Panc1 (cell line): Measurements from ENCODE around the gene ANTXR2. TPM values are rescaled to one million over a fixed set of nuclear protein-coding genes. Genes with fewer than 3 reads are reported as not detected.

ENCODE experiments used
- ATAC-seq: fragments of 200-7000 bp; cut with Tn5 transposase; 2 replicates; pipeline ENCODE4 v1.9.1; 2020; ENCODE audit warnings: mild to moderate bottlenecking, moderate library complexity
- BruUV-seq: library from RNA; stranded (reverse); fragments of 400-500 nt; replicated peaks from 2 replicates; lab custom pipeline; 2021; lab: Mats Ljungman, UMichigan
- CTCF ChIA-PET: fragments of 300-600 bp; sonication (Branson Sonifier 250); formaldehyde crosslinking; loops from one replicate; lab custom pipeline; 2022; ENCODE audit warnings: antibody characterized with exemption; lab: Charles Lee
- POLR2A ChIA-PET: fragments of 300-600 bp; sonication (Branson Sonifier 250); formaldehyde crosslinking; loops from one replicate; lab custom pipeline; 2022; ENCODE audit warnings: antibody characterized with exemption; lab: Charles Lee
- DNase-seq: peaks from one replicate; pipeline ENCODE4 v3.0.0-alpha.2; 2010; ENCODE audit warnings: low read depth, low spot score
- H3K27ac ChIP-seq: 2 replicates; pipeline ENCODE4 v1.5.1; 2011; ENCODE audit warnings: mild to moderate bottlenecking, low read length, inconsistent platforms
- H3K27me3 ChIP-seq: fragments of 200-500 bp; sonication (Bioruptor generic); 2 replicates; pipeline ENCODE4 v1.6.0; 2014; ENCODE audit warnings: low read length, inconsistent platforms; ENCODE audit not compliant: control insufficient read depth, insufficient read depth
- H3K36me3 ChIP-seq: fragments of 200-500 bp; sonication (Bioruptor generic); 2 replicates; pipeline ENCODE4 v1.5.1; 2014; ENCODE audit warnings: inconsistent platforms, mild to moderate bottlenecking, low read length, moderate library complexity; ENCODE audit not compliant: control insufficient read depth, insufficient read depth
- H3K4me1 ChIP-seq: 2 replicates; pipeline ENCODE4 v1.5.1; 2011; ENCODE audit warnings: inconsistent platforms, mild to moderate bottlenecking, low read length, moderate library complexity; ENCODE audit not compliant: control insufficient read depth, insufficient read depth
- H3K4me3 ChIP-seq, 2 experiments: 2 replicates each; pipeline ENCODE4 v1.5.1; 2011 to 2012; ENCODE audit warnings: low read depth in 2 of 2, low read length in 2 of 2, mild to moderate bottlenecking in 2 of 2, inconsistent platforms in 1 of 2, moderate library complexity in 1 of 2
- H3K9me3 ChIP-seq: fragments of 200-500 bp; sonication (Bioruptor generic); 2 replicates; pipeline ENCODE4 v1.5.1; 2014; ENCODE audit warnings: low read depth, mild to moderate bottlenecking, inconsistent platforms, low read length, moderate library complexity; ENCODE audit not compliant: control insufficient read depth, insufficient read depth
- POLR2AphosphoS5 ChIP-seq: IDR thresholded peaks from 2 replicates; pipeline ENCODE4 v1.6.1; 2012; ENCODE audit warnings: mild to moderate bottlenecking, low read depth, low read length, moderate library complexity
- SIN3A ChIP-seq: IDR thresholded peaks from 2 replicates; pipeline ENCODE4 v1.6.1; 2012; ENCODE audit warnings: low read depth, mild to moderate bottlenecking, low read length, moderate library complexity, borderline replicate concordance; ENCODE audit not compliant: insufficient read depth
- TCF7L2 ChIP-seq: IDR thresholded peaks from 2 replicates; pipeline ENCODE4 v1.6.1; 2011; ENCODE audit warnings: mild to moderate bottlenecking, low read depth, low read length, inconsistent platforms
- in situ Hi-C: cut with HindIII; loops from 2 replicates; pipeline ENCODE4 v1.10.0; 2016; ENCODE audit warnings: low sequenced_read_pairs, low pct_unique_long_range_greater_than_20kb
- intact Hi-C: fragments of 100-400 bp; cut with micrococcal nuclease; formaldehyde crosslinking; loops from one replicate; pipeline ENCODE4 v1.10.0; 2022; ENCODE audit not compliant: unreplicated experiment
- total RNA-seq: library from RNA; stranded (reverse); gene quantifications from one replicate; pipeline ENCODE4 v1.2.1, GENCODE V29; 2021; ENCODE audit not compliant: unreplicated experiment
- TF ChIP-seq, protein P1 (sequence below), 2 experiments: IDR thresholded peaks; 2 replicates each; pipeline ENCODE4 v1.6.1; 2011 to 2012; ENCODE audit warnings: low read depth in 2 of 2, control low read depth in 1 of 2, low read length in 1 of 2, mild to moderate bottlenecking in 1 of 2, moderate library complexity in 1 of 2; ENCODE audit not compliant: insufficient read depth in 1 of 2
- TF ChIP-seq, protein P2 (sequence below): fragments of 450-650 bp; IDR thresholded peaks from 2 replicates; pipeline ENCODE4 v1.5.1; 2017; ENCODE audit warnings: mild to moderate bottlenecking

Gene ANTXR2
- total RNA-seq, 1 experiment from 2014 or later: 27.8 TPM

DNA sequence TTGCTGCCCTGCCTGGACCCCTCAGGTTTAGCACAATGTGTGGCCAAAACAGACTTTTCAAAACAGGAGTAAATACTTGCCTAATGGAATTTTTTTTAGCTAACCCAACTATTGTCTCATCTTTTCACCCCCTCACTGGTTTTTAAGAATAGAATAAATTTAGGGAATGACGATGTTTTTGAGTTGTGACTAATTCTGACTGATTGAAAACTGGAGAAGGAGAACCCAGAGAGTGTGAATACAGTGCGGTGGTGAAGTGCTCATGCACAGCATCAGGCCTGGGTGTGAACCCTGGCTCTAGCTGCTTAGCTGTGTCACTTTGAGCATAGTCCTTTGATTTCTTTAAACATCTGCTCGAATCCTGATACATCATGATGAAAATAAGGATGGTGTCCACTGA, 10.5 kb downstream of the ANTXR2 start:
- peaks cover 13% of the 10 kb centered on the region; the same call in 1 of the 2 replicates for H3K36me3 ChIP-seq
- no peaks in the 10 kb centered on the region; the same call in 1 of the 2 replicates for H3K4me1 ChIP-seq
- in situ Hi-C loops: no loop called here
- intact Hi-C loops: no loop called here
- H3K9me3 ChIP-seq: no peaks in the 10 kb centered on the region
- CTCF ChIA-PET: no interaction called here
- POLR2A ChIA-PET: no interaction called here
- ATAC-seq: no peak
- DNase-seq: no peak
- no TSS peak for BruUV-seq
- no peaks in the 10 kb centered on the region for H3K27me3 ChIP-seq
- TF ChIP-seq SIN3A (no peak), POLR2AphosphoS5 (no peak), TCF7L2 (no peak)
- TF ChIP-seq, protein P1, sequence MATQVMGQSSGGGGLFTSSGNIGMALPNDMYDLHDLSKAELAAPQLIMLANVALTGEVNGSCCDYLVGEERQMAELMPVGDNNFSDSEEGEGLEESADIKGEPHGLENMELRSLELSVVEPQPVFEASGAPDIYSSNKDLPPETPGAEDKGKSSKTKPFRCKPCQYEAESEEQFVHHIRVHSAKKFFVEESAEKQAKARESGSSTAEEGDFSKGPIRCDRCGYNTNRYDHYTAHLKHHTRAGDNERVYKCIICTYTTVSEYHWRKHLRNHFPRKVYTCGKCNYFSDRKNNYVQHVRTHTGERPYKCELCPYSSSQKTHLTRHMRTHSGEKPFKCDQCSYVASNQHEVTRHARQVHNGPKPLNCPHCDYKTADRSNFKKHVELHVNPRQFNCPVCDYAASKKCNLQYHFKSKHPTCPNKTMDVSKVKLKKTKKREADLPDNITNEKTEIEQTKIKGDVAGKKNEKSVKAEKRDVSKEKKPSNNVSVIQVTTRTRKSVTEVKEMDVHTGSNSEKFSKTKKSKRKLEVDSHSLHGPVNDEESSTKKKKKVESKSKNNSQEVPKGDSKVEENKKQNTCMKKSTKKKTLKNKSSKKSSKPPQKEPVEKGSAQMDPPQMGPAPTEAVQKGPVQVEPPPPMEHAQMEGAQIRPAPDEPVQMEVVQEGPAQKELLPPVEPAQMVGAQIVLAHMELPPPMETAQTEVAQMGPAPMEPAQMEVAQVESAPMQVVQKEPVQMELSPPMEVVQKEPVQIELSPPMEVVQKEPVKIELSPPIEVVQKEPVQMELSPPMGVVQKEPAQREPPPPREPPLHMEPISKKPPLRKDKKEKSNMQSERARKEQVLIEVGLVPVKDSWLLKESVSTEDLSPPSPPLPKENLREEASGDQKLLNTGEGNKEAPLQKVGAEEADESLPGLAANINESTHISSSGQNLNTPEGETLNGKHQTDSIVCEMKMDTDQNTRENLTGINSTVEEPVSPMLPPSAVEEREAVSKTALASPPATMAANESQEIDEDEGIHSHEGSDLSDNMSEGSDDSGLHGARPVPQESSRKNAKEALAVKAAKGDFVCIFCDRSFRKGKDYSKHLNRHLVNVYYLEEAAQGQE (IDR thresholded peaks at IDR 0.05; ENCODE audit: insufficient read depth in 1 of 2, low read depth in 2 of 2, low read length in 1 of 2): no peak
- TF ChIP-seq, protein P2, sequence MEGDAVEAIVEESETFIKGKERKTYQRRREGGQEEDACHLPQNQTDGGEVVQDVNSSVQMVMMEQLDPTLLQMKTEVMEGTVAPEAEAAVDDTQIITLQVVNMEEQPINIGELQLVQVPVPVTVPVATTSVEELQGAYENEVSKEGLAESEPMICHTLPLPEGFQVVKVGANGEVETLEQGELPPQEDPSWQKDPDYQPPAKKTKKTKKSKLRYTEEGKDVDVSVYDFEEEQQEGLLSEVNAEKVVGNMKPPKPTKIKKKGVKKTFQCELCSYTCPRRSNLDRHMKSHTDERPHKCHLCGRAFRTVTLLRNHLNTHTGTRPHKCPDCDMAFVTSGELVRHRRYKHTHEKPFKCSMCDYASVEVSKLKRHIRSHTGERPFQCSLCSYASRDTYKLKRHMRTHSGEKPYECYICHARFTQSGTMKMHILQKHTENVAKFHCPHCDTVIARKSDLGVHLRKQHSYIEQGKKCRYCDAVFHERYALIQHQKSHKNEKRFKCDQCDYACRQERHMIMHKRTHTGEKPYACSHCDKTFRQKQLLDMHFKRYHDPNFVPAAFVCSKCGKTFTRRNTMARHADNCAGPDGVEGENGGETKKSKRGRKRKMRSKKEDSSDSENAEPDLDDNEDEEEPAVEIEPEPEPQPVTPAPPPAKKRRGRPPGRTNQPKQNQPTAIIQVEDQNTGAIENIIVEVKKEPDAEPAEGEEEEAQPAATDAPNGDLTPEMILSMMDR: no peak
- H3K4me3 ChIP-seq: no peak overlapping the region
- H3K27ac ChIP-seq: no peak overlapping the region

DNA sequence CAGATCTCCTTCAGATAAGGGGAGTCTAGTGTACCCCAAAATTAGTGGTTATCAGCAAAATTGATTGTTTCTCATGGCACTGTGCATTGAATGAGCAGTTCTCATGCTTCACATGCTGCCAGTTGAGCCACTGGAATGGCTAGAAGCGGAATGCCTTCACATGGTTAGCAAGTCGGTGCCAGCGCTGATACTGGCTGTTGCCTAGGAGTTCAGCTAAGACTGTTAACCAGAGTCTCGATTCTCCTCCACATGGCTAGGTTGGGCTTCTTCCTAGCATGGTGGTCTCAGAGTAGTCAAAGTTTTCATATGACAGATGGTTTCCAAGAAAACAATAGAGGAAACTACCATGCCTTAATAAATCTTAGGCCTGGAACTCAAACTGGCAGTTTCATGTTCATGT, 12.2 kb downstream of the ANTXR2 start:
- no peaks in the 10 kb centered on the region for H3K27me3 ChIP-seq

More for the DNA sequence above, 12.2 kb downstream of the ANTXR2 start:
- H3K36me3 ChIP-seq: peaks cover 7% of the 10 kb centered on the region; the same call in 1 of the 2 replicates
- intact Hi-C loops (no loop called here), in situ Hi-C loops (no loop called here)
- POLR2A ChIA-PET: no interaction called here
- TF ChIP-seq, protein P1 (IDR thresholded peaks at IDR 0.05; ENCODE audit: insufficient read depth in 1 of 2, low read depth in 2 of 2, low read length in 1 of 2): no peak
- TF ChIP-seq TCF7L2: no peak
- TF ChIP-seq, protein P2: no peak
- no peak for TF ChIP-seq POLR2AphosphoS5
- no peak for TF ChIP-seq SIN3A
- ATAC-seq: no peak
- BruUV-seq: no TSS peak
- H3K27ac ChIP-seq: no peak overlapping the region
- H3K4me1 ChIP-seq: no peaks in the 10 kb centered on the region; the same call in 1 of the 2 replicates
- CTCF ChIA-PET: no interaction called here
- no peaks in the 10 kb centered on the region for H3K9me3 ChIP-seq
- DNase-seq: no peak
- H3K4me3 ChIP-seq: no peak overlapping the region
